Mesendoderm (in vitro differentiated cells): ENCODE results near the gene TNIP3.

ENCODE experiments used
- DNase-seq: peaks from one replicate; pipeline ENCODE4 v3.0.0; 2013
- H2AK5ac ChIP-seq: 2 replicates; pipeline ENCODE4 v1.6.1; 2013; ENCODE audit warnings: low read length, inconsistent platforms
- H2BK120ac ChIP-seq: 2 replicates; pipeline ENCODE4 v1.6.1; 2013; ENCODE audit warnings: low read depth, mild to moderate bottlenecking, low read length, moderate library complexity, mixed read lengths
- H2BK15ac ChIP-seq: replicated peaks from 2 replicates; pipeline ENCODE4 v1.6.1; 2013; ENCODE audit warnings: low read depth, mild to moderate bottlenecking, moderate library complexity
- H2BK5ac ChIP-seq: 2 replicates; pipeline ENCODE4 v1.6.1; 2013; ENCODE audit warnings: low read length, inconsistent platforms
- H3K18ac ChIP-seq: 2 replicates; pipeline ENCODE4 v1.6.1; 2013; ENCODE audit warnings: mild to moderate bottlenecking, low read length, mixed read lengths
- H3K23ac ChIP-seq: one replicate; pipeline ENCODE4 v1.6.1; 2013; ENCODE audit warnings: low read length
- H3K27ac ChIP-seq: 2 replicates; pipeline ENCODE4 v1.5.1; 2013; ENCODE audit warnings: low read depth, mild to moderate bottlenecking, inconsistent platforms, low read length, moderate library complexity
- H3K27me3 ChIP-seq: 2 replicates; pipeline ENCODE4 v1.6.1; 2013; ENCODE audit warnings: low read length, control low read depth, mild to moderate bottlenecking, inconsistent platforms; ENCODE audit not compliant: insufficient read depth, poor library complexity
- H3K36me3 ChIP-seq: 2 replicates; pipeline ENCODE4 v1.6.1; 2013; ENCODE audit warnings: low read length, inconsistent platforms; ENCODE audit not compliant: control insufficient read depth, insufficient read depth
- H3K4ac ChIP-seq: one replicate; pipeline ENCODE4 v1.6.1; 2013; ENCODE audit warnings: low read depth, mild to moderate bottlenecking, low read length, moderate library complexity
- H3K4me1 ChIP-seq: 2 replicates; pipeline ENCODE4 v1.6.1; 2013; ENCODE audit warnings: low read depth, low read length, inconsistent platforms; ENCODE audit not compliant: control insufficient read depth
- H3K4me2 ChIP-seq: 2 replicates; pipeline ENCODE4 v1.6.1; 2013; ENCODE audit warnings: low read length
- H3K4me3 ChIP-seq: 2 replicates; pipeline ENCODE4 v1.5.1; 2013; ENCODE audit warnings: mild to moderate bottlenecking, low read length
- H3K56ac ChIP-seq: one replicate; pipeline ENCODE4 v1.6.1; 2013; ENCODE audit warnings: low read length
- H3K79me1 ChIP-seq: 2 replicates; pipeline ENCODE4 v1.6.1; 2013; ENCODE audit warnings: low read length, inconsistent platforms
- H3K79me2 ChIP-seq: 2 replicates; pipeline ENCODE4 v1.6.1; 2013; ENCODE audit warnings: mild to moderate bottlenecking, low read length; ENCODE audit not compliant: control insufficient read depth, insufficient read depth
- H3K9ac ChIP-seq: 2 replicates; pipeline ENCODE4 v1.6.1; 2013; ENCODE audit warnings: low read length, inconsistent platforms
- H4K5ac ChIP-seq: one replicate; pipeline ENCODE4 v1.6.1; 2013; ENCODE audit warnings: low read length
- H4K8ac ChIP-seq: one replicate; pipeline ENCODE4 v1.6.1; 2013; ENCODE audit warnings: low read depth, mild to moderate bottlenecking, control low read depth, low read length, moderate library complexity
- WGBS: extraction: QIAGEN DNeasy Blood & Tissue Kit; methylation state at CpG from one replicate; pipeline ENCODE4 v1.1.7; 2013; ENCODE audit warnings: low lambda C conversion rate, missing lambda C conversion rate; ENCODE audit not compliant: insufficient coverage; ENCODE audit errors: extremely low coverage; 5-methylcytosine and 5-hydroxymethylcytosine counted together

Gene TNIP3

DNA sequence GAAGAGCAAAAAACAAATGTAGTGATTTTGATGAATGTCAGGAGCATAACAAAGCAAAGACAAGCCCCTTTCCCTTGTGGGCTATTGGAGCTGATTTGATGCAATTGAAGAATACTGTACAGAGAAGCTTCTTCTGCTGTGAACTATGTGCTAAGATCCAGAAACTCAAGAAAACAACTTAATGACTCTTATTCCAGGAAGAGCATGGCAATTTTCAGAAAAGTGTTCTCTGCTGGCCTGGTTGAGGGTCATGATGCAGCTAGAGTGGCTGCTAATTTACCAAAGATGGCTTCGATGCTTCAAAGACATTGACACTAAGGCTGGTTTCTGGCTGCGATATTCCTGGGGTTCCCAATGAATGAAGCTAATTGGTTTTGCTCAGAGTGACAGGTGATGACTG is 45.8 kb downstream of the TNIP3 start:
- Histone ChIP-seq H4K8ac (no peak overlapping the region), H3K4me2 (no peak overlapping the region), H4K5ac (no peak overlapping the region), H2AK5ac (no peak overlapping the region), H3K56ac (no peak overlapping the region), H3K27ac (no peak overlapping the region), H2BK5ac (no peak overlapping the region), H3K4me1 (no peaks in the 10 kb centered on the region), H3K18ac (no peak overlapping the region), H3K9ac (no peak overlapping the region), H3K23ac (no peak overlapping the region), H3K4ac (no peak overlapping the region), H3K79me2 (no peaks in the 10 kb centered on the region), H2BK120ac (no peak overlapping the region), H3K27me3 (no peaks in the 10 kb centered on the region), H3K36me3 (no peaks in the 10 kb centered on the region), H2BK15ac (no peak overlapping the region), H3K4me3 (no peak overlapping the region), H3K79me1 (no peaks in the 10 kb centered on the region)
- no CpG with 5 or more reads among the region's 2 CpGs for WGBS
- no peak for DNase-seq

DNA sequence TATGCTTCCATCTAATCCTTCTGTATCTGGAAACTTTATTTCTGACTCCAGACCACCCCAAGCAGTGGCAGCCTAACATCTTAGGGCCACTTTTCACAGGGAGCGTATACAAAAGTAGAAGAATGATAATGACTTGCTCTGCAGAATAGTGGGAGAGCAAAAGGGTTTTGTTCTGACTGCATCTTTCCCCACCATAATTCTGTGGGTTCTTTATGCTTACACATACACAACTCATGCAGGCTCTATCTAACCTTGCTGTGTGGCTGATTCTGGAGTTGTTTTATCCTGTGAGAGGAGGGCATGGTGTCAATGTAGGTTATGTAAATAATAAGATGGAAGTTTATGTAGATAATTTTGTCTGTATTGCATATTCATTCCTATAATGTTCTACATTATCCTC is 49.4 kb downstream of the TNIP3 start:
- Histone ChIP-seq H3K79me2 (no peaks in the 10 kb centered on the region), H3K4ac (no peak overlapping the region), H3K4me2 (no peak overlapping the region), H2BK15ac (no peak overlapping the region), H4K5ac (no peak overlapping the region), H3K36me3 (no peaks in the 10 kb centered on the region), H3K4me1 (no peaks in the 10 kb centered on the region), H3K9ac (no peak overlapping the region), H3K56ac (no peak overlapping the region), H3K27ac (no peak overlapping the region), H3K4me3 (no peak overlapping the region), H3K79me1 (no peaks in the 10 kb centered on the region), H3K23ac (no peak overlapping the region), H3K27me3 (no peaks in the 10 kb centered on the region), H3K18ac (no peak overlapping the region), H2AK5ac (no peak overlapping the region), H2BK120ac (no peak overlapping the region), H4K8ac (no peak overlapping the region), H2BK5ac (no peak overlapping the region)
- no CpG with 5 or more reads among the region's 1 CpG for WGBS
- no peak for DNase-seq

DNA sequence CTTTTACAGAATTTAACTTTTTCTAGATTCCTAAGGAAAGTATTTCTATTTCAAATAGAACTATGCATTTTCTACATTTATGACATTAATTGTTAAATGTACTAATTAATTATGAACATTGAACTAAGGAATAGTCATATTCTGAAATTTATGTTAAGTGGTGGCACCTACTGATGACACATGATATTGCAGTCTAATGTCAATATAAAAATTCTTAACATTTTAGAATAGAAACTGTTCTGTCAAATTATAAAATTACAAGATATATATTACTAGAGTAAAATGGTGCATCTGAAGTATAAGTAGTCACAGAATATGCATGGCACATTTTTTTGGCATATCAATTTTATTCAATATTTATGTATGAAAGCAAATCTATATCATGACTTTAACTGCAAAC is 51.6 kb downstream of the TNIP3 start:
- H3K4me2 ChIP-seq: no peak overlapping the region
- DNase-seq: no peak

DNA sequence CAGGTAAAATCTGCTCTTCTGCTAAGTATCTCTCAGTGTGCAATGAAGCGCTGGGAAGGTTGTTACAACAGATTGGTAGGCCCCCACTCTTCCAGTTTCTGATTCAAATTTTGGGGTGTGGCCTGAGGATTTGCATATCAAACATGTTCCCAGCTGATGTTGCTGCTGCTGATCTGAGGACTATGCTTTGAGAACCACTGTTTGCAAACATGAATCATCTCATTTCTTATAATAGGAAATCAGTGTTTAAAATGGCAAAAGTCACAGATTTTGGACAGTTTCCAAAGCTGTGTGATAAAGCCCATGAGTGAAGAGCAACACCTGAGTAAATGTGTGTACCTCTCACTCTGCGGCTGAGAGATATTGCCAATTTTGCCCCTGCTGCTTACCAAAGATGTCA is 55.6 kb downstream of the TNIP3 start:
- no peaks in the 10 kb centered on the region for H3K36me3 ChIP-seq

More for the DNA sequence above, 51.6 kb downstream of the TNIP3 start:
- no peaks in the 10 kb centered on the region for H3K79me2 ChIP-seq
- no peak overlapping the region for H3K27ac ChIP-seq
- no peak overlapping the region for H2AK5ac ChIP-seq
- no peak overlapping the region for H3K4ac ChIP-seq
- H3K9ac ChIP-seq: no peak overlapping the region
- H3K79me1 ChIP-seq: no peaks in the 10 kb centered on the region
- H2BK15ac ChIP-seq: no peak overlapping the region
- no peak overlapping the region for H3K23ac ChIP-seq
- no peaks in the 10 kb centered on the region for H3K36me3 ChIP-seq
- H3K18ac ChIP-seq: no peak overlapping the region
- no peaks in the 10 kb centered on the region for H3K27me3 ChIP-seq
- H3K56ac ChIP-seq: no peak overlapping the region
- no peak overlapping the region for H3K4me3 ChIP-seq
- H4K8ac ChIP-seq: no peak overlapping the region
- no peak overlapping the region for H4K5ac ChIP-seq
- H2BK5ac ChIP-seq: no peak overlapping the region
- H2BK120ac ChIP-seq: no peak overlapping the region
- no peaks in the 10 kb centered on the region for H3K4me1 ChIP-seq

DNA sequence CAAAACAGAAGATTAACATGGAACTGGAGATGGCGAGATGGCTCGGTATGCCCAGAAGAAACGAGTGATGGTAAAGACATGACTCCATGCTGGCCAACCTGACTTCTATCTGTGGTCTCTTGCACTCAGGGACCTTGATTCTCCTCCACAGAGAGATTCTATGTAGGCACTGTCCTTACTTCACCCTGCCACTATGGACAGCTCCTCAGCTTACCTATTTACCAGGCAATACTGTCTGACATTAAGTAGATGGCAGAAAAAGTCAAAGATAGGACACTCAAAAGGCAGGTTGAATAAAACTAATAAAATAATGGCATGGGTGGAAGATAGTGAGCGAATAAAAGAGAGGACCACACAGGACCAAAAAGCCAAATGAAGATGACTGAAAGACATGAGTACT is 56.6 kb downstream of the TNIP3 start:
- H3K4me2 ChIP-seq: no peak overlapping the region
- no peak overlapping the region for H2AK5ac ChIP-seq
- no peak for DNase-seq
- no peaks in the 10 kb centered on the region for H3K79me2 ChIP-seq
- H4K5ac ChIP-seq: no peak overlapping the region
- no peak overlapping the region for H3K18ac ChIP-seq
- no peak overlapping the region for H3K4ac ChIP-seq
- no peak overlapping the region for H3K27ac ChIP-seq
- no peak overlapping the region for H2BK15ac ChIP-seq
- WGBS: no CpG with 5 or more reads among the region's 4 CpGs
- no peak overlapping the region for H3K56ac ChIP-seq
- H3K27me3 ChIP-seq: no peaks in the 10 kb centered on the region
- H3K36me3 ChIP-seq: no peaks in the 10 kb centered on the region
- H2BK120ac ChIP-seq: no peak overlapping the region
- no peak overlapping the region for H3K9ac ChIP-seq
- no peak overlapping the region for H3K23ac ChIP-seq
- H3K79me1 ChIP-seq: no peaks in the 10 kb centered on the region
- no peaks in the 10 kb centered on the region for H3K4me1 ChIP-seq
- no peak overlapping the region for H4K8ac ChIP-seq
- no peak overlapping the region for H3K4me3 ChIP-seq
- no peak overlapping the region for H2BK5ac ChIP-seq

More for the DNA sequence above, 55.6 kb downstream of the TNIP3 start:
- Histone ChIP-seq H3K4me2 (no peak overlapping the region), H3K4me1 (no peaks in the 10 kb centered on the region), H2BK5ac (no peak overlapping the region), H3K18ac (no peak overlapping the region), H3K23ac (no peak overlapping the region), H3K4me3 (no peak overlapping the region), H3K27ac (no peak overlapping the region), H2AK5ac (no peak overlapping the region), H2BK15ac (no peak overlapping the region), H3K9ac (no peak overlapping the region), H2BK120ac (no peak overlapping the region), H3K4ac (no peak overlapping the region), H4K8ac (no peak overlapping the region), H3K79me2 (no peaks in the 10 kb centered on the region), H3K56ac (no peak overlapping the region), H3K79me1 (no peaks in the 10 kb centered on the region), H4K5ac (no peak overlapping the region), H3K27me3 (no peaks in the 10 kb centered on the region)
- no peak for DNase-seq
- no CpG with 5 or more reads among the region's 2 CpGs for WGBS

DNA sequence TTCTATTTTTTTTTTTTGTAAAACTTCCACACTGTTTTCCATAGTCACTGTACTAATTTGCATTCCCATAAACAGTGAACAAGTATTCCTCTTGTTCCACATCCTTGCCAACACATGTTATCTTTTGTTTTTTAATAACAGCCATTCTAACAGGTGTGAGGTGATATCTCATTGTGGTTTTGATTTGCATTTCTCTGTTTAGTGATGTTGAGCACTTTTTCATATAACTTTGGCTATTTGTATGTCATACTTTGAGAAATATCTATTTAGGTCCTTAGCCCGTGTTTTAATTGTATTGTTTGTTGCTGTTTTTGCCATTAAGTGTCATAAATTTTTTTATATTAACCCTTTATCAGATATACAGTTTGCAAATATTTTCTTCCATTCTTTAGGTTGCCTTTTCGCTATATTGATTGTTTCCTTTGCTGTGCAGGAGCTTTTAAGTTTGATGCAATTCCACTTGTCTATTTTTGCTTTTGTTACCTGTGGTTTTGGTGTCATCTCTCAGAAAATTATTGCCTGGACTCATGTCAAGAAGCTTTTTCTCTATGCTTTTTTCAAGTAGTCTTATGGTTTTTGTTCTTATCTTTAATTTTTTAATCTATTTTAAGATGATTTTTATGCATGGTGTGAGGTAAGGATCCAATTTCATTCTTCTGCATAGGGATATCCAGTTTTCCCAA is 63.9 kb downstream of the TNIP3 start:
- no peak overlapping the region for H3K56ac ChIP-seq
- H4K8ac ChIP-seq: no peak overlapping the region
- no peaks in the 10 kb centered on the region for H3K79me2 ChIP-seq
- H3K27ac ChIP-seq: no peak overlapping the region
- no peaks in the 10 kb centered on the region for H3K4me1 ChIP-seq
- H3K4ac ChIP-seq: no peak overlapping the region
- H4K5ac ChIP-seq: no peak overlapping the region
- no peak for DNase-seq
- WGBS: no CpG with 5 or more reads among the region's 2 CpGs
- no peak overlapping the region for H2BK5ac ChIP-seq
- H3K27me3 ChIP-seq: no peaks in the 10 kb centered on the region
- H2BK120ac ChIP-seq: no peak overlapping the region
- no peak overlapping the region for H2BK15ac ChIP-seq
- no peaks in the 10 kb centered on the region for H3K36me3 ChIP-seq
- no peak overlapping the region for H3K9ac ChIP-seq
- no peak overlapping the region for H3K4me2 ChIP-seq
- no peak overlapping the region for H3K18ac ChIP-seq
- no peaks in the 10 kb centered on the region for H3K79me1 ChIP-seq
- no peak overlapping the region for H2AK5ac ChIP-seq
- no peak overlapping the region for H3K23ac ChIP-seq
- no peak overlapping the region for H3K4me3 ChIP-seq
